Transverse colon (tissue), 4 donors: Measurements from ENCODE around the gene MGAT2. TPM values are rescaled to one million over a fixed set of nuclear protein-coding genes. Genes with fewer than 3 reads are reported as not detected.

ENCODE experiments used
- DNase-seq: peaks from one replicate; pipeline ENCODE4 v3.0.0-alpha.2; 2019
- H3K27ac ChIP-seq, 4 donors: fragments of 200-600 bp; sonication (generic); 2 replicates each; pipeline ENCODE4 v1.5.1; 2016 to 2018; ENCODE audit warnings: inconsistent platforms in 4 of 4
- H3K27me3 ChIP-seq: fragments of 200-600 bp; sonication (generic); 2 replicates; pipeline ENCODE4 v1.5.1; 2017; ENCODE audit warnings: inconsistent platforms
- H3K36me3 ChIP-seq, 4 donors: fragments of 200-600 bp; sonication (generic); 2 replicates each; pipeline ENCODE4 v1.5.1; 2017 to 2019; ENCODE audit warnings: inconsistent platforms in 4 of 4
- H3K4me1 ChIP-seq, 4 donors: fragments of 200-600 bp; sonication (generic); 2 replicates each; pipeline ENCODE4 v1.5.1; 2017 to 2020; ENCODE audit warnings: inconsistent platforms in 4 of 4
- H3K4me3 ChIP-seq, 4 donors: fragments of 200-600 bp; sonication (generic); 1 replicate in 1 of 4; 2 replicates in 3 of 4; pipeline versions ENCODE4 v1.5.1 to v1.6.1; 2017 to 2019; ENCODE audit warnings: inconsistent platforms in 4 of 4
- H3K9me3 ChIP-seq, 2 donors: fragments of 200-600 bp; sonication (generic); 2 replicates each; pipeline ENCODE4 v1.5.1; 2017 to 2019; ENCODE audit warnings: inconsistent platforms in 2 of 2
- EP300 ChIP-seq: sonication (generic); formaldehyde crosslinking; IDR thresholded peaks from one replicate; pipeline ENCODE4 v1.6.1; 2017; ENCODE audit warnings: antibody characterized with exemption, low read depth
- POLR2A ChIP-seq: fragments of 450-650 bp; IDR thresholded peaks from one replicate; pipeline ENCODE4 v1.6.1; 2016; ENCODE audit warnings: antibody characterized with exemption, mild to moderate bottlenecking, moderate library complexity
- POLR2AphosphoS5 ChIP-seq, 3 donors: sonication (generic); formaldehyde crosslinking; IDR thresholded peaks; one replicate each; pipeline ENCODE4 v1.6.1; 2016; ENCODE audit warnings: antibody characterized with exemption in 3 of 3
- WGBS, 2 donors: methylation state at CpG; one replicate each; pipeline ENCODE4 v1.1.5; 2018; ENCODE audit warnings: low coverage in 1 of 2; 5-methylcytosine and 5-hydroxymethylcytosine counted together
- in situ Hi-C, 4 donors: fragments of 200-750 bp; cut with MboI; loops; one replicate each; pipeline versions ENCODE4 v1.15.0 to v1.15.1; 2017; ENCODE audit warnings: low sequenced_read_pairs in 3 of 4, low pct_ligation_motif_present in 1 of 4, low pct_unique_long_range_greater_than_20kb in 1 of 4
- intact Hi-C: fragments of 100-400 bp; cut with DNase I; formaldehyde crosslinking; loops from one replicate; pipeline ENCODE4 v1.15.1; 2023; ENCODE audit warnings: low total_unique reads
- total RNA-seq, 4 donors: library from RNA; depleted of rRNA; stranded (reverse); fragments of >200 nt; gene quantifications; one replicate each; pipeline ENCODE4 v1.1.0, GENCODE V29; 2016
- TF ChIP-seq, protein P1 (sequence below), 5 experiments: fragments of 200-600 bp in 3 of 5; fragments of 450-650 bp in 2 of 5; sonication (generic) in 3 of 5; IDR thresholded peaks; 1 replicate in 2 of 5; 2 replicates in 3 of 5; pipeline ENCODE4 v1.5.1; 2016 to 2017; ENCODE audit warnings: antibody characterized with exemption in 5 of 5, inconsistent platforms in 3 of 5, mild to moderate bottlenecking in 2 of 5, moderate library complexity in 1 of 5

MGAT2 gene
- total RNA-seq, 4 donors from 2014 or later: 24.3 to 62.3 (median 49.2) TPM

DNA sequence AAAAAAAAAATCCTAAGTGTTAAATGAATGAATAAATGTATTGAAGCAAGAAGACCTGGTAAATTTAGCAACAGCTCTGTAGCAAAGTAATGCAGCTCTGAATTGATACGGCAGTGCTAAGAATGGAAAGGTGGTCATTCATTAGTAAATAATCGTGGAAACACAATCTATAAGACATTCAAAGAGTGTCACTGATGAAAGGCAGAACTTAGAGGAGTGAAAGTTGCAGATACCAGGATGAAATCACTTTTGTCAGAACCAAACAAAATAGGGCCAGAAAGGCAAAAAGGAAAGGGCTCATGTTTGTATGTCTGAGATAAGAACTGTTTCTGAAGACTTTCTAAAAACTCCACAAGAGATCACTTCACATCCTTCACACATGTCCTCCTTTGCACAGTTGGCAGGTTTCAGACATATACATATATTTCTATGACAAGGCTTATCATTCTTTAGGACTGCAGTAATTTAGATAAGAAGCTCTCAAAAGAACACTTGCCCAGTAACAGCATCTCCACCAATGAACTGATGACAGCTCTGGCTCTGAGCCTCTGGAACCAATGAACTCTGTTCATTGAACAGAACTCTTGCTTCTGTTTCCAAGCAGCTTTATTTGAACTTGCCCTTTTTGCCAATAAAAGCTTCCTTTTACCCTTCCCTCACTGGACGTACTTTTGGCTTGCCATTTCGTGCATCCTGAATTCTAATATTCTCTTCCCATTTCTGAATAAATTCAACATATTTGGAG, 26.1 kb upstream of the MGAT2 start:
- TF ChIP-seq, protein P1, sequence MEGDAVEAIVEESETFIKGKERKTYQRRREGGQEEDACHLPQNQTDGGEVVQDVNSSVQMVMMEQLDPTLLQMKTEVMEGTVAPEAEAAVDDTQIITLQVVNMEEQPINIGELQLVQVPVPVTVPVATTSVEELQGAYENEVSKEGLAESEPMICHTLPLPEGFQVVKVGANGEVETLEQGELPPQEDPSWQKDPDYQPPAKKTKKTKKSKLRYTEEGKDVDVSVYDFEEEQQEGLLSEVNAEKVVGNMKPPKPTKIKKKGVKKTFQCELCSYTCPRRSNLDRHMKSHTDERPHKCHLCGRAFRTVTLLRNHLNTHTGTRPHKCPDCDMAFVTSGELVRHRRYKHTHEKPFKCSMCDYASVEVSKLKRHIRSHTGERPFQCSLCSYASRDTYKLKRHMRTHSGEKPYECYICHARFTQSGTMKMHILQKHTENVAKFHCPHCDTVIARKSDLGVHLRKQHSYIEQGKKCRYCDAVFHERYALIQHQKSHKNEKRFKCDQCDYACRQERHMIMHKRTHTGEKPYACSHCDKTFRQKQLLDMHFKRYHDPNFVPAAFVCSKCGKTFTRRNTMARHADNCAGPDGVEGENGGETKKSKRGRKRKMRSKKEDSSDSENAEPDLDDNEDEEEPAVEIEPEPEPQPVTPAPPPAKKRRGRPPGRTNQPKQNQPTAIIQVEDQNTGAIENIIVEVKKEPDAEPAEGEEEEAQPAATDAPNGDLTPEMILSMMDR (IDR thresholded peaks at IDR 0.05): no peak
- TF ChIP-seq EP300: no peak
- TF ChIP-seq POLR2A: no peak
- no peak for TF ChIP-seq POLR2AphosphoS5 (IDR thresholded peaks at IDR 0.05)
- Histone ChIP-seq H3K27ac (peak overlapping the region; percentile 96 to 98 (median 96)), H3K27me3 (no peaks in the 10 kb centered on the region), H3K4me3 (no peak overlapping the region), H3K9me3 (no peaks in the 10 kb centered on the region), H3K4me1 (peaks cover 0 to 42% (median 18%) of the 10 kb centered on the region in 4 donors), H3K36me3 (no peaks in the 10 kb centered on the region)
- in situ Hi-C loops (no loop called here), intact Hi-C loops (no loop called here)
- DNase-seq: peak; percentile 68
- WGBS, 2 donors: 23 to 45% methylated on average over 4 of the region's 4 CpGs

DNA sequence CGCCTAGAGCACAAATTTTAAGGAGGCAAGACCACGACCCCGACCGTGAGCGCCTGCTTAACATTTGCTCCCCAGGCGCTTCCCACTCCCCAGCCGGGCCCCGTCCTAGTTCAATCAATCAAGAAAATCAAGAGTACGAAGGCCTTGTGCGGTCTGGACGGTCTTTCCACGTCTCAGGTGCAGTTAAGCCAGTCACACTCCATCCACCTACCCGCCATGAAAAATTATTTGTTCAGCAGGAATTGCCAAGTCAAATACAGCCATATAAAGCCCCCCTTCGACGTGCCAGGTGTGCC, 22.5 kb upstream of the MGAT2 start:
- Histone ChIP-seq H3K4me1 (peaks cover 0 to 54% (median 18%) of the 10 kb centered on the region in 4 donors), H3K36me3 (no peaks in the 10 kb centered on the region), H3K27ac (peak overlapping the region; percentile 96 to 98 (median 96)), H3K9me3 (no peaks in the 10 kb centered on the region), H3K4me3 (peak overlapping the region; percentile 71 to 76 (median 72)), H3K27me3 (no peaks in the 10 kb centered on the region)
- peak; percentile 42 for DNase-seq
- TF ChIP-seq POLR2A: no peak
- TF ChIP-seq, protein P1 (IDR thresholded peaks at IDR 0.05): no peak
- whole genome bisulfite sequencing, 2 donors: 1 to 2% methylated on average over 13 to 15 of the region's 15 CpGs
- intact Hi-C loops: no loop called here
- in situ Hi-C loops: no loop called here

DNA sequence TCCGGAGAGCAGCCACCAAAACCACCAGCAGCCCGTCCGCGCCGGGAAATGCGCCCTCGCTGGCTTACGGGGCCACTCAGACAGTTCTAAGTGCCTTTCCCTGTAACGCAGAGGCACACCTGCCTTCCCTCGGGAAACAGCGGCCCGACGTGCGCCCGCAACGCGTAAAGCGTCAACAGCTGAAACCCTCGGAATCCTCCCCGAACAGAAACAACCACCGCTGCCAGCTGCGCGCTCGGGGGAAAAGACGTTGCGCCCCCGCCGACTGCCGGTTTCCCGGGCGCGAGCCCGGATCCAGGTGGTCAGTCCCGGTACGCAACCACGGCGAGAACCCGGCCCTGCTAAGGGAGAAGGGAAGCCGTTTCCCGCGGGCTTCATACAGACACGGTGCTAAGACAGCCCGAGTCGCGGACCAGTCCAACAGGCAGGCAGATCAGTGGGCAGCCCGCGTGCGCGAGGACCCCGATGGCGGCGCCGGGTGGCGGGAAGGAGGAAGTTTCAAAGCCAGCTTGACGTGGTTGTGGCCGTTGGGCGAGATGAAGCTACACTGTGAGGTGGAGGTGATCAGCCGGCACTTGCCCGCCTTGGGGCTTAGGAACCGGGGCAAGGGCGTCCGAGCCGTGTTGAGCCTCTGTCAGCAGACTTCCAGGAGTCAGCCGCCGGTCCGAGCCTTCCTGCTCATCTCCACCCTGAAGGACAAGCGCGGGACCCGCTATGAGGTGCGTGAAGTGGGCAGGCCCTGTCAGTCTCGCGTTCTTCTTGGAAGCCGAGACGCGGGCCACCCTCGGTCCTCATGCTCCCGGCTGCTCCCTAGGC, 21.9 kb upstream of the MGAT2 start, which contains the start of gene LRR1:
Gene LRR1 (plus strand): TSS at position 456 of the 816 bp plus-strand sequence. CDS start 81 bp downstream, at position 537.
- WGBS, 2 donors: 0% methylated on average over 44 of the region's 77 CpGs; no CpG with 5 or more reads in 1 of the 2 donors
- H3K27me3 ChIP-seq: no peaks in the 10 kb centered on the region
- in situ Hi-C loops: no loop called here
- H3K9me3 ChIP-seq: no peaks in the 10 kb centered on the region
- H3K4me1 ChIP-seq: peaks cover 0 to 49% (median 18%) of the 10 kb centered on the region in 4 donors
- intact Hi-C loops: no loop called here
- TF ChIP-seq EP300 (no peak), POLR2A (peak; percentile 87), POLR2AphosphoS5 (IDR thresholded peaks at IDR 0.05) (peak; percentile 61 to 77 (median 64))
- TF ChIP-seq, protein P1 (IDR thresholded peaks at IDR 0.05): peak in 1 of 5 experiments; percentile 19
- no peaks in the 10 kb centered on the region for H3K36me3 ChIP-seq
- peak within 1 kb of the TSS; percentile 96 to 98 (median 96) for H3K27ac ChIP-seq
- peak; percentile 88 for DNase-seq
- peak within 1 kb of the TSS; percentile 71 to 76 (median 72) for H3K4me3 ChIP-seq

DNA sequence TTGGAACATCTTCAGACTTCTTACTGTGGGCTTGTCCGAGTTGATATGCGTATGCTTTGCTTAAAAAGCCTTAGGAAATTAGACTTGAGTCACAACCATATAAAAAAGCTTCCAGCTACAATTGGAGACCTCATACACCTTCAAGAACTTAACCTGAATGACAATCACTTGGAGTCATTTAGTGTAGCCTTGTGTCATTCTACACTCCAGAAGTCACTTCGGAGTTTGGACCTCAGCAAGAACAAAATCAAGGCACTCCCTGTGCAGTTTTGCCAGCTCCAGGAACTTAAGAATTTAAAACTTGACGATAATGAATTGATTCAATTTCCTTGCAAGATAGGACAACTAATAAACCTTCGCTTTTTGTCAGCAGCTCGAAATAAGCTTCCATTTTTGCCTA, 13.0 kb upstream of the MGAT2 start:
- no peaks in the 10 kb centered on the region for H3K4me1 ChIP-seq
- H3K27ac ChIP-seq: peak overlapping the region in 2 of 4 donors; percentile 1 to 16
- H3K27me3 ChIP-seq: no peaks in the 10 kb centered on the region
- TF ChIP-seq POLR2A (no peak), POLR2AphosphoS5 (IDR thresholded peaks at IDR 0.05) (no peak), EP300 (no peak)
- TF ChIP-seq, protein P1 (IDR thresholded peaks at IDR 0.05): no peak
- H3K36me3 ChIP-seq: peaks cover 0 to 8% (median 2%) of the 10 kb centered on the region in 4 donors
- WGBS, 2 donors: 91% methylated on average over 6 of the region's 6 CpGs
- no peaks in the 10 kb centered on the region for H3K9me3 ChIP-seq
- in situ Hi-C loops (no loop called here), intact Hi-C loops (no loop called here)
- DNase-seq: no peak
- H3K4me3 ChIP-seq: no peak overlapping the region
